Measurements from ENCODE around the gene IFI27. TPM values are rescaled to one million over a fixed set of nuclear protein-coding genes. Genes with fewer than 3 reads are reported as not detected.

IFI27 gene
- total and polyA plus RNA-seq, 10 of the 15 experiments (the other 5 are each of a cell fraction or from before 2014, with no cell fraction given) = 1.1 to 45.5 (median 3.3) TPM

GRCh38 chr14:94077823-94078222 is 32.7 kb upstream of the IFI27 start:
- no TSS peak for BruUV-seq (replicated peaks)
- Histone ChIP-seq H3K9me3 (replicated peaks; ENCODE audit: control insufficient read depth, insufficient read depth, low read length) (peaks cover 22% of the 10 kb centered on the region), H3K9ac (ENCODE audit: control insufficient read depth, insufficient read depth, low read length) (no peak overlapping the region), H3K4me2 (ENCODE audit: control insufficient read depth, insufficient read depth) (peak overlapping the region; percentile 89), H3K4me1 (ENCODE audit: control insufficient read depth, insufficient read depth, low read length) (peaks cover 3% of the 10 kb centered on the region), H3K79me2 (ENCODE audit: control insufficient read depth, insufficient read depth, low read length) (peaks cover 84% of the 10 kb centered on the region), H2AFZ (ENCODE audit: control insufficient read depth, low read depth, low read length) (no peak overlapping the region), H4K20me1 (ENCODE audit: control insufficient read depth, insufficient read depth) (peaks cover 5% of the 10 kb centered on the region; the same call in 1 of the 2 replicates), H3K4me3 (peak overlapping the region; percentile 72), H3K27me3 (replicated peaks in 1 of 2; ENCODE audit: control insufficient read depth in 2 of 2, insufficient read depth in 2 of 2, low read length in 1 of 2) (no peaks in the 10 kb centered on the region), H3K27ac (ENCODE audit: control insufficient read depth, insufficient read depth) (no peak overlapping the region), H3K36me3 (ENCODE audit: control insufficient read depth in 2 of 2, insufficient read depth in 2 of 2, low read length in 1 of 2) (peaks cover 0 to 20% of the 10 kb centered on the region in 2 experiments; a peak in 3 of 4 replicates)
- ChIA-PET POLR2A (no interaction called here), SMC1A (ENCODE audit: uncharacterized antibody, unreplicated experiment) (no interaction called here), RAD21 (ENCODE audit: unreplicated experiment) (no interaction called here), CTCF (interaction anchor here (0.9 to 1.2 kb wide), 3 partner anchors 25 to 58 kb away, joined by 3 to 6 read pairs (median 6); no protein-coding TSS in a partner anchor)
- FAIRE-seq (no peak), ATAC-seq (no peak), DNase-seq (ENCODE audit: low read depth, low spot score) (no peak)
- WGBS (ENCODE audit: insufficient coverage, insufficient replicate concordance, low lambda C conversion rate, missing lambda C conversion rate) = 97% methylated on average over 5 of the region's 5 CpGs
- intact Hi-C loops (cut with micrococcal nuclease; ENCODE audit: unreplicated experiment) (no loop called here), in situ Hi-C loops (cut with MboI) (no loop called here)
- TF ChIP-seq MLLT1 (IDR thresholded peaks at IDR 0.05) (peak; percentile 94), ZBTB40 (IDR thresholded peaks at IDR 0.05; ENCODE audit: borderline replicate concordance) (peak; percentile 9; the same call in 1 of the 2 replicates), NR2F1 (conservative IDR thresholded peaks at IDR 0.05) (no peak), EGR1 (IDR thresholded peaks at IDR 0.05; ENCODE audit: borderline replicate concordance in 1 of 2, low read depth in 2 of 2, low read length in 2 of 2) (no peak)
